ENCODE results near the gene NUP205. TPM values are rescaled to one million over a fixed set of nuclear protein-coding genes. Genes with fewer than 3 reads are reported as not detected.

Gene NUP205
- total RNA-seq, 1 experiment from 2014 or later: 86.7 TPM

GRCh38 chr7:135558881-135559280, 1.2 kb downstream of the NUP205 start:
- peak overlapping the region; percentile 91 for H3K4me2 ChIP-seq (ENCODE audit: low read length)
- no peaks in the 10 kb centered on the region for H3K36me3 ChIP-seq (ENCODE audit: low read depth, low read length)
- H3K9me3 ChIP-seq (ENCODE audit: low read length): no peaks in the 10 kb centered on the region
- H3K9me2 ChIP-seq (replicated peaks; ENCODE audit: low read length): no peaks in the 10 kb centered on the region
- DNase-seq (no peak), ATAC-seq (no peak)
- H3K27ac ChIP-seq (ENCODE audit: low read length): no peak overlapping the region
- no peak overlapping the region for H2AFZ ChIP-seq (ENCODE audit: low read length)
- H4K20me1 ChIP-seq (ENCODE audit: low read length): peaks cover 8% of the 10 kb centered on the region; the same call in 1 of the 2 replicates
- intact Hi-C loops (cut with micrococcal nuclease): loop anchor here (1.0 to 5.0 kb wide), 2 partner anchors 147 to 278 kb away; no protein-coding TSS in a partner anchor
- H3K4me1 ChIP-seq (ENCODE audit: insufficient read depth, low read length): peaks cover 6% of the 10 kb centered on the region
- H3K27me3 ChIP-seq (ENCODE audit: low read length): no peaks in the 10 kb centered on the region
- POLR2A ChIA-PET (ENCODE audit: unreplicated experiment): no interaction called here
- CTCF ChIA-PET: no interaction called here
- BruUV-seq (replicated peaks): no TSS peak
- peaks cover 62% of the 10 kb centered on the region for H3K79me2 ChIP-seq (ENCODE audit: low read length)
- H3F3A ChIP-seq (ENCODE audit: low read length, unreplicated experiment): no peaks in the 10 kb centered on the region
- H3K4me3 ChIP-seq (ENCODE audit: low read length): peak overlapping the region; percentile 93
- no peak for TF ChIP-seq EZH2phosphoT487 (IDR thresholded peaks at IDR 0.05; ENCODE audit: borderline replicate concordance, low read length)
- no peak for TF ChIP-seq CTCF (conservative IDR thresholded peaks at IDR 0.05; ENCODE audit: low read depth, low read length)
- TF ChIP-seq EZH2 (IDR thresholded peaks at IDR 0.05; ENCODE audit: low read length, unreplicated experiment): no peak
- H3K9ac ChIP-seq (ENCODE audit: low read length): peak overlapping the region; percentile 99

GRCh38 chr7:135560631-135561030, 2.9 kb downstream of the NUP205 start:
- H3K27me3 ChIP-seq (ENCODE audit: low read length): no peaks in the 10 kb centered on the region
- no peaks in the 10 kb centered on the region for H3K36me3 ChIP-seq (ENCODE audit: low read depth, low read length)
- CTCF ChIA-PET: no interaction called here
- H3K4me1 ChIP-seq (ENCODE audit: insufficient read depth, low read length): peaks cover 6% of the 10 kb centered on the region
- no peaks in the 10 kb centered on the region for H3F3A ChIP-seq (ENCODE audit: low read length, unreplicated experiment)
- peaks cover 80% of the 10 kb centered on the region for H3K79me2 ChIP-seq (ENCODE audit: low read length)
- no peak overlapping the region for H2AFZ ChIP-seq (ENCODE audit: low read length)
- H3K27ac ChIP-seq (ENCODE audit: low read length): no peak overlapping the region
- no peak overlapping the region for H3K9ac ChIP-seq (ENCODE audit: low read length)
- H3K9me2 ChIP-seq (replicated peaks; ENCODE audit: low read length): no peaks in the 10 kb centered on the region
- no TSS peak for BruUV-seq (replicated peaks)
- no peak for TF ChIP-seq EZH2 (IDR thresholded peaks at IDR 0.05; ENCODE audit: low read length, unreplicated experiment)
- no peak for TF ChIP-seq CTCF (conservative IDR thresholded peaks at IDR 0.05; ENCODE audit: low read depth, low read length)
- no peak for TF ChIP-seq EZH2phosphoT487 (IDR thresholded peaks at IDR 0.05; ENCODE audit: borderline replicate concordance, low read length)
- H4K20me1 ChIP-seq (ENCODE audit: low read length): peaks cover 10% of the 10 kb centered on the region; the same call in 1 of the 2 replicates
- no peaks in the 10 kb centered on the region for H3K9me3 ChIP-seq (ENCODE audit: low read length)
- no peak for DNase-seq
- POLR2A ChIA-PET (ENCODE audit: unreplicated experiment): no interaction called here
- H3K4me3 ChIP-seq (ENCODE audit: low read length): no peak overlapping the region
- intact Hi-C loops (cut with micrococcal nuclease): no loop called here
- no peak overlapping the region for H3K4me2 ChIP-seq (ENCODE audit: low read length)
- ATAC-seq: no peak

GRCh38 chr7:135562720-135563119, 5.0 kb downstream of the NUP205 start:
- Histone ChIP-seq H3K79me2 (ENCODE audit: low read length) (peaks cover 98% of the 10 kb centered on the region), H2AFZ (ENCODE audit: low read length) (no peak overlapping the region), H3K9me2 (replicated peaks; ENCODE audit: low read length) (no peaks in the 10 kb centered on the region), H3K4me1 (ENCODE audit: insufficient read depth, low read length) (peaks cover 6% of the 10 kb centered on the region), H4K20me1 (ENCODE audit: low read length) (peaks cover 10% of the 10 kb centered on the region; the same call in 1 of the 2 replicates), H3K27me3 (ENCODE audit: low read length) (no peaks in the 10 kb centered on the region), H3F3A (ENCODE audit: low read length, unreplicated experiment) (no peaks in the 10 kb centered on the region), H3K36me3 (ENCODE audit: low read depth, low read length) (no peaks in the 10 kb centered on the region), H3K9ac (ENCODE audit: low read length) (no peak overlapping the region), H3K4me2 (ENCODE audit: low read length) (no peak overlapping the region), H3K27ac (ENCODE audit: low read length) (no peak overlapping the region), H3K4me3 (ENCODE audit: low read length) (no peak overlapping the region), H3K9me3 (ENCODE audit: low read length) (no peaks in the 10 kb centered on the region)
- BruUV-seq (replicated peaks): no TSS peak
- intact Hi-C loops (cut with micrococcal nuclease): no loop called here
- ATAC-seq (no peak), DNase-seq (peak; percentile 13)
- POLR2A ChIA-PET (ENCODE audit: unreplicated experiment): no interaction called here
- TF ChIP-seq CTCF (conservative IDR thresholded peaks at IDR 0.05; ENCODE audit: low read depth, low read length): no peak
- no peak for TF ChIP-seq EZH2 (IDR thresholded peaks at IDR 0.05; ENCODE audit: low read length, unreplicated experiment)
- no peak for TF ChIP-seq EZH2phosphoT487 (IDR thresholded peaks at IDR 0.05; ENCODE audit: borderline replicate concordance, low read length)
- CTCF ChIA-PET: no interaction called here
